ENCODE results near the gene RNU5D-1.
"Not testable (repeated sequence)": the region's sequence is repeated elsewhere in the genome, so short reads cannot be mapped to it uniquely, and the experiment has no call there.

RNU5D-1 gene

GRCh38 chr1:44730741-44731512 is at the start of gene RNU5D-1:
TSS of gene RNU5D-1 (minus strand) at chr1:44731170.
- Mint-ChIP-seq H3K4me1 (peaks cover 26% of the 10 kb centered on the region), H3K27me3 (no peaks in the 10 kb centered on the region), H3K4me3 (peak within 1 kb of the TSS; percentile 78), H3K27ac (peak within 1 kb of the TSS; percentile 100), H3K9me3 (no peaks in the 10 kb centered on the region), H3K36me3 (no peaks in the 10 kb centered on the region)
- ATAC-seq = peak; percentile 91

GRCh38 chr1:44780583-44781121 is 49.7 kb upstream of the RNU5D-1 start:
- Mint-ChIP-seq H3K4me1 (peaks cover 67% of the 10 kb centered on the region), H3K27me3 (no peaks in the 10 kb centered on the region), H3K4me3 (no peak overlapping the region), H3K36me3 (peaks cover 61% of the 10 kb centered on the region), H3K27ac (no peak overlapping the region), H3K9me3 (no peaks in the 10 kb centered on the region)
- ATAC-seq = no peak

GRCh38 chr1:44778705-44779576 is 48.0 kb upstream of the RNU5D-1 start:
- Mint-ChIP-seq H3K36me3 (peaks cover 61% of the 10 kb centered on the region), H3K27ac (no peak overlapping the region), H3K4me1 (peaks cover 61% of the 10 kb centered on the region), H3K4me3 (peak overlapping the region; percentile 24), H3K9me3 (no peaks in the 10 kb centered on the region), H3K27me3 (no peaks in the 10 kb centered on the region)
- no peak for ATAC-seq

GRCh38 chr1:44777969-44778635 is 47.1 kb upstream of the RNU5D-1 start:
- Mint-ChIP-seq H3K36me3 (peaks cover 61% of the 10 kb centered on the region), H3K27ac (peak overlapping the region; percentile 96), H3K9me3 (no peaks in the 10 kb centered on the region), H3K4me1 (peaks cover 53% of the 10 kb centered on the region), H3K27me3 (no peaks in the 10 kb centered on the region), H3K4me3 (peak overlapping the region; percentile 93)
- ATAC-seq = no peak

- Mint-ChIP-seq H3K27me3 (no peaks in the 10 kb centered on the region), H3K9me3 (no peaks in the 10 kb centered on the region), H3K4me1 (peaks cover 51% of the 10 kb centered on the region)
These were observed 46.6 kb upstream of the RNU5D-1 start for GRCh38 chr1:44777547-44777946.

GRCh38 chr1:44776730-44777068 is 45.7 kb upstream of the RNU5D-1 start:
- Mint-ChIP-seq H3K4me3 (peak overlapping the region; percentile 93), H3K27ac (peak overlapping the region; percentile 96), H3K36me3 (peaks cover 59% of the 10 kb centered on the region), H3K4me1 (peaks cover 51% of the 10 kb centered on the region), H3K9me3 (no peaks in the 10 kb centered on the region), H3K27me3 (no peaks in the 10 kb centered on the region)
- no peak for ATAC-seq

More at GRCh38 chr1:44777547-44777946, 46.6 kb upstream of the RNU5D-1 start:
- ATAC-seq = no peak
- H3K27ac Mint-ChIP-seq = peak overlapping the region; percentile 96
- H3K36me3 Mint-ChIP-seq = peaks cover 61% of the 10 kb centered on the region
- H3K4me3 Mint-ChIP-seq = peak overlapping the region; percentile 93

GRCh38 chr1:44775930-44776729 is 45.2 kb upstream of the RNU5D-1 start:
- peak; percentile 60 for ATAC-seq
- peak overlapping the region; percentile 93 for H3K4me3 Mint-ChIP-seq
- H3K36me3 Mint-ChIP-seq = peaks cover 53% of the 10 kb centered on the region

GRCh38 chr1:44775078-44775929 is 44.3 kb upstream of the RNU5D-1 start, which contains the start of gene RPS8:
TSS of gene RPS8 (plus strand) at chr1:44775540. CDS start at chr1:44775597, 57 bp downstream.
- Mint-ChIP-seq H3K4me3 (peak within 1 kb of the TSS; percentile 93), H3K27ac (peak within 1 kb of the TSS; percentile 96), H3K27me3 (no peaks in the 10 kb centered on the region), H3K36me3 (peaks cover 45% of the 10 kb centered on the region), H3K9me3 (no peaks in the 10 kb centered on the region), H3K4me1 (peaks cover 40% of the 10 kb centered on the region)
- peak; percentile 88 for ATAC-seq

More at GRCh38 chr1:44775930-44776729, 45.2 kb upstream of the RNU5D-1 start:
- H3K4me1 Mint-ChIP-seq = peaks cover 47% of the 10 kb centered on the region
- H3K27ac Mint-ChIP-seq = peak overlapping the region; percentile 96
- no peaks in the 10 kb centered on the region for H3K9me3 Mint-ChIP-seq
- H3K27me3 Mint-ChIP-seq = no peaks in the 10 kb centered on the region

GRCh38 chr1:44766421-44766820 is 35.5 kb upstream of the RNU5D-1 start:
- not testable (repeated sequence) for H3K27me3 Mint-ChIP-seq, H3K27ac Mint-ChIP-seq, ATAC-seq, H3K9me3 Mint-ChIP-seq, H3K4me3 Mint-ChIP-seq, H3K36me3 Mint-ChIP-seq, H3K4me1 Mint-ChIP-seq

- no peaks in the 10 kb centered on the region for H3K36me3 Mint-ChIP-seq
- no peaks in the 10 kb centered on the region for H3K9me3 Mint-ChIP-seq
- no peak overlapping the region for H3K27ac Mint-ChIP-seq
- H3K27me3 Mint-ChIP-seq = no peaks in the 10 kb centered on the region
- no peak for ATAC-seq
- peaks cover 9% of the 10 kb centered on the region for H3K4me1 Mint-ChIP-seq
- no peak overlapping the region for H3K4me3 Mint-ChIP-seq
These were observed 29.9 kb upstream of the RNU5D-1 start for GRCh38 chr1:44760876-44761275.

- H3K4me1 Mint-ChIP-seq = peaks cover 9% of the 10 kb centered on the region
- no peak for ATAC-seq
- H3K27me3 Mint-ChIP-seq = no peaks in the 10 kb centered on the region
- H3K36me3 Mint-ChIP-seq = no peaks in the 10 kb centered on the region
- H3K9me3 Mint-ChIP-seq = no peaks in the 10 kb centered on the region
- H3K4me3 Mint-ChIP-seq = no peak overlapping the region
- H3K27ac Mint-ChIP-seq = no peak overlapping the region
These were observed 28.1 kb upstream of the RNU5D-1 start for GRCh38 chr1:44759077-44759476.

- no peaks in the 10 kb centered on the region for H3K9me3 Mint-ChIP-seq
- peak; percentile 69 for ATAC-seq
- no peaks in the 10 kb centered on the region for H3K27me3 Mint-ChIP-seq
- no peaks in the 10 kb centered on the region for H3K36me3 Mint-ChIP-seq
- no peak overlapping the region for H3K4me3 Mint-ChIP-seq
- H3K4me1 Mint-ChIP-seq = peaks cover 16% of the 10 kb centered on the region
- peak overlapping the region; percentile 67 for H3K27ac Mint-ChIP-seq
These were observed 26.4 kb upstream of the RNU5D-1 start for GRCh38 chr1:44757420-44757819.

GRCh38 chr1:44747878-44748277 is 16.9 kb upstream of the RNU5D-1 start:
- H3K36me3 Mint-ChIP-seq = no peaks in the 10 kb centered on the region
- ATAC-seq = no peak

More at GRCh38 chr1:44747878-44748277, 16.9 kb upstream of the RNU5D-1 start:
- Mint-ChIP-seq H3K4me1 (no peaks in the 10 kb centered on the region), H3K4me3 (no peak overlapping the region), H3K9me3 (no peaks in the 10 kb centered on the region), H3K27ac (no peak overlapping the region), H3K27me3 (no peaks in the 10 kb centered on the region)

Data from stimulated activated memory B cell treated with anti-CD40 and anti-IgM and Interleukin-4, amounts not matched to agents 10 μg/mL and 1 μg/mL and 100 μg/mL, for 72 hours (primary cell).